Stimulated activated CD8-positive, alpha-beta memory T cell treated with anti-CD3 and anti-CD28 coated beads, Interleukin-15, amount 100 ng/mL, for 1 hour (primary cell): ENCODE results near the gene BCAR3.
"Not testable (repeated sequence)": the region's sequence is repeated elsewhere in the genome, so short reads cannot be mapped to it uniquely, and the experiment has no call there.

Experiments
- DNase-seq: peaks from one replicate; pipeline ENCODE4 v3.0.0-alpha.2; 2020; ENCODE audit warnings: low read depth

The BCAR3 gene

GRCh38 chr1:93689521-93690223, 8.0 kb upstream of the BCAR3 start:
- no peak for DNase-seq

GRCh38 chr1:93687542-93687941, 5.9 kb upstream of the BCAR3 start:
- no peak for DNase-seq

- no peak for DNase-seq
These were observed 5.0 kb upstream of the BCAR3 start for GRCh38 chr1:93686504-93687250.

- no peak for DNase-seq
These were observed 4.3 kb upstream of the BCAR3 start for GRCh38 chr1:93685918-93686317.

GRCh38 chr1:93683234-93683633, 1.6 kb upstream of the BCAR3 start:
- no peak for DNase-seq

- no peak for DNase-seq
These were observed 364 bp upstream of the BCAR3 start for GRCh38 chr1:93681989-93682412.

- DNase-seq, result peak; percentile 3
These were observed 1.1 kb downstream of the BCAR3 start for GRCh38 chr1:93680420-93681100.

- DNase-seq, result no peak
These were observed 1.6 kb downstream of the BCAR3 start for GRCh38 chr1:93680076-93680419.

GRCh38 chr1:93679546-93679945, 2.1 kb downstream of the BCAR3 start:
- no peak for DNase-seq

- no peak for DNase-seq
These were observed 2.6 kb downstream of the BCAR3 start for GRCh38 chr1:93678946-93679480.

GRCh38 chr1:93678491-93678890, 3.1 kb downstream of the BCAR3 start:
- no peak for DNase-seq

GRCh38 chr1:93677729-93678128, 3.9 kb downstream of the BCAR3 start:
- no peak for DNase-seq

GRCh38 chr1:93676427-93676826, 5.2 kb downstream of the BCAR3 start:
- DNase-seq, result no peak

GRCh38 chr1:93675931-93676330, 5.7 kb downstream of the BCAR3 start:
- DNase-seq, result no peak

GRCh38 chr1:93675271-93675670, 6.4 kb downstream of the BCAR3 start:
- DNase-seq, result no peak

GRCh38 chr1:93674071-93674470, 7.6 kb downstream of the BCAR3 start:
- not testable (repeated sequence) for DNase-seq

GRCh38 chr1:93673163-93673829, 8.3 kb downstream of the BCAR3 start:
- DNase-seq, result no peak

- no peak for DNase-seq
These were observed 9.0 kb downstream of the BCAR3 start for GRCh38 chr1:93672477-93673162.

GRCh38 chr1:93672069-93672468, 9.6 kb downstream of the BCAR3 start:
- DNase-seq, result no peak

GRCh38 chr1:93671099-93671621, 10.5 kb downstream of the BCAR3 start:
- no peak for DNase-seq

- DNase-seq, result no peak
These were observed 11.5 kb downstream of the BCAR3 start for GRCh38 chr1:93670141-93670540.
